Urinary bladder (tissue), 4 donors: ENCODE measurements around the gene TIAM1. TPM values are rescaled to one million over a fixed set of nuclear protein-coding genes. Genes with fewer than 3 reads are reported as not detected.

Experiments
- DNase-seq: peaks from one replicate; pipeline ENCODE4 v3.0.0-alpha.2; 2015; ENCODE audit errors: extremely low spot score
- H3K27ac ChIP-seq: one replicate; pipeline ENCODE4 v1.5.1; 2013; ENCODE audit warnings: low read depth, mild to moderate bottlenecking, moderate library complexity
- H3K36me3 ChIP-seq: one replicate; pipeline ENCODE4 v1.6.1; 2013; ENCODE audit warnings: mild to moderate bottlenecking, moderate library complexity; ENCODE audit not compliant: insufficient read depth
- H3K4me1 ChIP-seq: one replicate; pipeline ENCODE4 v1.6.1; 2013; ENCODE audit warnings: mild to moderate bottlenecking, moderate library complexity; ENCODE audit not compliant: insufficient read depth
- H3K4me3 ChIP-seq: one replicate; pipeline ENCODE4 v1.5.1; 2013; ENCODE audit warnings: low read depth, low read length
- WGBS: extraction: QIAGEN DNeasy Blood & Tissue Kit; methylation state at CpG from one replicate; pipeline ENCODE4 v1.1.7; 2013; 5-methylcytosine and 5-hydroxymethylcytosine counted together
- polyA plus RNA-seq: library from polyadenylated mRNA; stranded (reverse); fragments of 200-250 nt; gene quantifications from one replicate; pipeline ENCODE4 v1.2.3, GENCODE V29; 2013
- total RNA-seq: library from RNA; depleted of rRNA; stranded (reverse); fragments of >200 nt; gene quantifications from one replicate; pipeline ENCODE4 v1.2.3, GENCODE V29; 2014
- donor health status: healthy with polysubstance abuse.
- donor health status: healthy.

The TIAM1 gene
- total and polyA plus RNA-seq, 2 donors, result 10.0 to 36.0 TPM

DNA sequence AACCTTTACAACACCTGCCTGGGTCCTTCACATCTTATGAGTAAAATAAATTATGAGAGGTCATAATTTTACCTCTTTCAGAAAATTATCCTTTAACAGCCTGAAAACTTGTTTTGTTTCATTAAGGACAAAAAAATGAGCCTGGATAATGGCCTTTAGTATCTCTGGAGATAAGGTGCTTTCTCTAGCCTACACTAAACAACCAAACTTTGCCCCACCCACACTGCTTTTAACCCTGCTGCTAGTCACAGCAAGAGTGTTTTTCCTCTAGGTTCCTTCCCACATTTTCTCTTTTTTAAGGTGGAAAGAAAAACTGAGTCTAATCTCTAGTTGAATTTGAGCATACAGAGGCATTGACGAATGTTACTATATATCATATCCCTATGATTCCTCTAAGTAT lies 204.0 kb downstream of the TIAM1 start:
- Histone ChIP-seq H3K36me3 (no peaks in the 10 kb centered on the region), H3K27ac (no peak overlapping the region), H3K4me1 (no peaks in the 10 kb centered on the region), H3K4me3 (no peak overlapping the region)
- WGBS, result 90% methylated on average over 1 of the region's 1 CpG
- DNase-seq, result no peak

DNA sequence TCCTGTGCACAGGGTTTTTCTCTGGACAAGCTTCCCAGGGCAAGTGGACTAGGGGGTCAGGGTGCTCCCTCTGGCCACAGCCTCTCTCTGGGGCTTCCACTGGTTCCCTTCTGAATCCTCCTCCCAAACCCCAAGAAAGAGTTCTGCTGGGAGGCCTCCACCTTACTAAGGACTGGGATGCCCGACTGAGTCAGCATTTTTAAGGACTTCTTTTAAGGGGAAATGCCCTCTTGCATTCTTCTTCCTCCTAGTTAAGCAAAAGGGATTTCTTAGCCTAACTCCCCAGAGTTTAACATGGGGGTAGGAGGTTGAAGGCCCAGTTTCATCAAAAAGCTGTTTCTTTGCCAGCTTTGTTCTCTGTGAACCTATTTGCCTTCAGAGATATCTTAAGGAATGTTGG lies 206.1 kb downstream of the TIAM1 start:
- no peaks in the 10 kb centered on the region for H3K4me1 ChIP-seq
- 80% methylated on average over 1 of the region's 1 CpG for WGBS
- no peak for DNase-seq
- no peak overlapping the region for H3K27ac ChIP-seq
- H3K36me3 ChIP-seq, result no peaks in the 10 kb centered on the region
- no peak overlapping the region for H3K4me3 ChIP-seq

DNA sequence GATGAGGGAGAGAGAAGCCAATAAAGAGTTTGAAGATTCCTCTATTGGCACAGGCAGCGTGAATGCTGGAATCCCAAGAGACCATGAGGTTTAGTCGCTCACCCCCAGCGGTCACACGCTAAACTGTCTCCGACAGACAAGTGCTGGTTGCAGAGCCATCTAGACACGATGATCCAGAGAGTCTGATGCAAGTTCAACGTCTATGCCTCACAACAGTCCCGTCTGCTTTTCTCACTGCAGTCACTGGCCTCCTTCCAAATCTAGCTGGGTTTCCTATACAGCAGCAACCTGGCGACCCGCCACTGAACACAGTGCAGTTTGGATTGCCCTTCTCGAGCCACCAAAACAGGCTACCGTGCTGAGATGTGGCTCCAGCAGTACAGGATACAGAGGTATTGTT lies 207.2 kb downstream of the TIAM1 start:
- 50% methylated on average over 12 of the region's 12 CpGs for WGBS
- Histone ChIP-seq H3K4me3 (no peak overlapping the region), H3K27ac (no peak overlapping the region), H3K36me3 (no peaks in the 10 kb centered on the region), H3K4me1 (no peaks in the 10 kb centered on the region)
- DNase-seq, result no peak

DNA sequence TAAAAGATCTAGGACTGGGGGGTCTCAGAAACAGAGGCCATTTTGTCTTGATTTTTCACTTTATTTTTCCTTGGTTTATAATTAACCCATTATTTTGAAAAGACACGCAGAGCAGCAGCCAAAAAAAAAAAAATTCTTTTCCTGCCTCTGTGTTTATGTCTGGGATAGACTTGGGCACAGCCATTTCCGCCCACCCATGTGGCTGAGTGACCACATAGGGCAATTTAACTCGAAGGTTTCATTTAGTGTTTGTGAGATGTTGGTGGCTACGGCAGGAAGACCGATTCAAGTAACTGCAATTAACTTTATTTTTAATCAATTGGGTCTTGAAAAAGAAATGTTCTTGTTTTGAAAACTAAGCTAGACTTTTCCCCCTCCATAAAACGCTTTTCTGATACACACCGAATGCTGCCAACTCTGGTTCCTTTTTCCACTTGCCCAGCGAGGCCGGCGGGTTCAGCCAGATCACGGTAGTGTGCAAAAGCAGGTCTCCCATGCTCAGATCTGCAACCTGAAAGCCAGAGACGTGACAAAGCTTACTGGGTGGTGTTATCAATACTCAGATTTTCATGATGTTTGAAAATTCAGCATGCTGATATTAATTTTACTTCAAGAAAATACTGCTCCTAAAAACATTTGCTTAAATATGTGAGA lies 208.4 kb downstream of the TIAM1 start:
- H3K36me3 ChIP-seq, result no peaks in the 10 kb centered on the region
- no peak overlapping the region for H3K27ac ChIP-seq
- H3K4me1 ChIP-seq, result no peaks in the 10 kb centered on the region
- H3K4me3 ChIP-seq, result no peak overlapping the region
- DNase-seq, result no peak
- WGBS, result 79% methylated on average over 12 of the region's 12 CpGs

DNA sequence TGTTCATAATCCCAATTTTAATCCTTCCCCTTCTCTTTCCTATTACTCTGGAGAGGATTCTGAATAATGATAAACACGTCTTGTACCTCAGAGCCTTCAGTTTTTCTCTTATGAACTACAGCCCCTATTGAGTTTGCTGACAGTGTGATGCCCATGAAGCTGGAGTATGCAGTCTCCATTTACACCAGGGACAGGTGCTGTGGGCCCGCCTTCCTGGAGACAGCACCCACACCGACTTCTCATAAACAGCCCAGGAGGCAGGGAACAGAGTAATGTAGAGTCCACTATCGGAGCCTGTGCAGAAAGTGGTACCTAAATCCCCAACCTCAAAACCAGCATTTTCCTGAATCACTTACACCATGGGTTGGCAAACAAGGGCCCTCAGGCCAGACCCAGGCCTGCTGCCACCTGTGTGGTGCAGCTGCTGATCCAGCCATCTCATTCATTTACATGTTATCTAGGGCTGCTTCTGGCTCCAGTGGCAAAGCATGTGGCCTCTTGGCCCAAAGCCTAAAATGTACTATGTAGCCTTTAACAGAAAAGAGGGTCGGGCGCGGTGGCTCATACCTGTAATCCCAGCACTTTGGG lies 210.7 kb downstream of the TIAM1 start:
- 91% methylated on average over 7 of the region's 7 CpGs for WGBS
- Histone ChIP-seq H3K4me1 (no peaks in the 10 kb centered on the region), H3K36me3 (peaks cover 2% of the 10 kb centered on the region), H3K4me3 (no peak overlapping the region), H3K27ac (no peak overlapping the region)
- no peak for DNase-seq

DNA sequence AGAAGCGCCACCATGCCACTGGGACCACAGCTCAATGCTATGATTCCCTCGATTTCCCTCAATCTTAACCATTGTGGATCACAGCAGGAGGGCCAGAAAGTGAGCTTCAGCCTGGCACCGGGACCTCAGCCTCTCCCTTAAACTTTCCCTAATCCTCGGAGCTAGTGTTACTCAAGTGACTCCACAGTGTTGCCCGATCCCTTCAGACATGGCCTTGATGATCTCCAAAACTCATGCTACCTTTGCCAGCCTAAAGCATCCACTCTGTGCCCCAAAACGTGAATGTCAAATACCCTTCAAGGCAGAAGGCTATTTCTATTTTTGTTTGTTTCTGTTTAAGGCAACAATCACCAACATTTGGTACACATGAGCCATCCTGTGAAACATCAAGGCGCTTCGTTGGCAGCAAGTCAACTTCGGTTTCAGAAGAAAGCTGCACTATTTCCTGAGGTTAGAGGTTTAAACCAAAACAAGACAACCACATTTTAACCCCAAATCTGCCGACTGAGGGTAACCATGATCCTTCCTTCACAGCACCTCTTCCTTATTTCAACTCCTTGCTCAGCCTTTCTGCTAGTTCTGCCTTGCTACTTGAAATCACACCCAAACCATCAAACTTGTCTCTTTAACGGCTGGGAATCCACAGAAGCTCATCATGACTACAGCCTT lies 211.4 kb downstream of the TIAM1 start:
- DNase-seq, result no peak
- Histone ChIP-seq H3K4me3 (no peak overlapping the region), H3K36me3 (peaks cover 3% of the 10 kb centered on the region), H3K4me1 (no peaks in the 10 kb centered on the region), H3K27ac (no peak overlapping the region)
- WGBS, result 65% methylated on average over 11 of the region's 11 CpGs

DNA sequence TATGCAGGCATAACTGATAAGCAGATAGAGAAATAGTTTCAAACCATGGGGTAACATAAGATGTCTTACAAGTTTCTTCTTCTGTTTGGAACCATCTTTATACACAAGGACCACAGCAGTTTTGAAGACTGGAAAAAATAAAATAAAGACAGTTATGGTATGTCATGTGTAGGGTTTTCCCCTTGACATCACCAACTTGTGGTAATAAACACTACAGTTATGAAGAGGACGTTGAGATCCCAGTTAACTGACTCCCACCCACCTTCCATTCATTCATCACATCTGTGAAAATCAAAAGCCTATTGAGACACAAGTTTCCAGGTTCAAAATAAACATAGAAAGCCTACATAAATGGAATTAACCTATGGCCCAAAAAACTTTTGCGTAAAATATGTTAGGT lies 213.2 kb downstream of the TIAM1 start:
- no peak overlapping the region for H3K4me3 ChIP-seq
- peaks cover 3% of the 10 kb centered on the region for H3K36me3 ChIP-seq
- no peak for DNase-seq
- H3K4me1 ChIP-seq, result no peaks in the 10 kb centered on the region
- 87% methylated on average over 2 of the region's 2 CpGs for WGBS
- no peak overlapping the region for H3K27ac ChIP-seq

DNA sequence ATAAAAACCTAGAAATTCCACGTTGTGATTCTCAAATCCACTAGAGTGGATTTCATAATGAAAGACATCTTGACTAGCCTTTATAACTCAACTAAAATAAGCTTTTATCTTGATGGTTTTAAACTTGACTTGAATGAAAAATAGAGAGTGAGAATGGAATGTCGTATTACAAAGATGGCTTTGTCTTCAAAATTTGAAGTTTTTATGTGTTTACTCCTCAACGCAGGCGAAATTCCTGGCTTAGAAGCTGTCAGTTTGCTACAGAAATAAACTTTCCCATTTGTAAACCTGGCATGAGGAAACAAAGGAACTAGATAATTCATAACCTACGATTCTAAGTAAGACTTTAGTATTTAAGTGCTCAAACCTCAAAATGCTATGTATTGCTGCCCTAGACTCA lies 215.8 kb downstream of the TIAM1 start:
- 54% methylated on average over 5 of the region's 5 CpGs for WGBS
- DNase-seq, result no peak
- Histone ChIP-seq H3K4me1 (no peaks in the 10 kb centered on the region), H3K36me3 (peaks cover 3% of the 10 kb centered on the region), H3K27ac (no peak overlapping the region), H3K4me3 (no peak overlapping the region)

DNA sequence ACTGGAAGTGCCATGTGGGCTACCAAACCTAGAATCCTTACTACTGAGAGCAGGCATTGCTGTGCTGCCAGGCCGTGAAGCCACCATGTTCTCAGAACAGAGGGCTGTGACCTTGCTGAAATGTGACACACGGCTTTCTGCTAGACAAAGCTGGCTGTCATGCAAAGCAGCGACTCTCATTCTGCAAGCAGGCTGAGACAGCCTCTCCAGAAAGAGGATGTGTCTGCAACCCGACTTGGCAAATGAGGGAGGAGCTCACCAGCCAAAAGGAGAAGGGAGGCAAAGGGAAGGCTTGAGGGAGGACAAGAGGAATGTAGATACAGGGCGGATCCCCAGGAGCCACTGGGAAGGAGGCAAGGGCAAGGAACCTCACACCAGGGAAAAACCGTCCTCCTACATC lies 220.1 kb downstream of the TIAM1 start:
- WGBS, result 69% methylated on average over 6 of the region's 6 CpGs
- DNase-seq, result no peak

DNA sequence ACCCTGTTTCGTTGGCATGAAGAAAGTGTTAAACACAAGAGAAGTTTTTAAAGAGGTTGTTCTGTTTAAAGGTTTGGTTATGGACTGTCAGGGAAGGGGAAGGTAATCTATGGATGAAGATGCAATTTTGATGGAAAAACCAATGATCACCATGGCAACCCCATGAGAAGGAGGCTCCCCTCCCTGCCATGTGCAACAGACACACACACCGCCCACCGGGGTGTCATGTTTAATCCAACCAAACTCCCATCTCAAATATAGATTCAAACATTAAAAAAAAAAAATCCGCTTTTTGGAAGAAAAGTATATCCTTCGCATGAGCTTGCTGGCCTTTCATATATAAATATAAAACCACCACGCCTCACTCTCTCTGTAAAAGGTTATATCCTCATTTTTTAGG lies 224.9 kb downstream of the TIAM1 start:
- peaks cover 2% of the 10 kb centered on the region for H3K36me3 ChIP-seq
- no peak overlapping the region for H3K4me3 ChIP-seq
- WGBS, result 95% methylated on average over 6 of the region's 6 CpGs
- DNase-seq, result no peak
- no peaks in the 10 kb centered on the region for H3K4me1 ChIP-seq
- no peak overlapping the region for H3K27ac ChIP-seq

More for the DNA sequence above, 220.1 kb downstream of the TIAM1 start:
- Histone ChIP-seq H3K4me3 (no peak overlapping the region), H3K27ac (no peak overlapping the region), H3K4me1 (no peaks in the 10 kb centered on the region), H3K36me3 (peaks cover 5% of the 10 kb centered on the region)

DNA sequence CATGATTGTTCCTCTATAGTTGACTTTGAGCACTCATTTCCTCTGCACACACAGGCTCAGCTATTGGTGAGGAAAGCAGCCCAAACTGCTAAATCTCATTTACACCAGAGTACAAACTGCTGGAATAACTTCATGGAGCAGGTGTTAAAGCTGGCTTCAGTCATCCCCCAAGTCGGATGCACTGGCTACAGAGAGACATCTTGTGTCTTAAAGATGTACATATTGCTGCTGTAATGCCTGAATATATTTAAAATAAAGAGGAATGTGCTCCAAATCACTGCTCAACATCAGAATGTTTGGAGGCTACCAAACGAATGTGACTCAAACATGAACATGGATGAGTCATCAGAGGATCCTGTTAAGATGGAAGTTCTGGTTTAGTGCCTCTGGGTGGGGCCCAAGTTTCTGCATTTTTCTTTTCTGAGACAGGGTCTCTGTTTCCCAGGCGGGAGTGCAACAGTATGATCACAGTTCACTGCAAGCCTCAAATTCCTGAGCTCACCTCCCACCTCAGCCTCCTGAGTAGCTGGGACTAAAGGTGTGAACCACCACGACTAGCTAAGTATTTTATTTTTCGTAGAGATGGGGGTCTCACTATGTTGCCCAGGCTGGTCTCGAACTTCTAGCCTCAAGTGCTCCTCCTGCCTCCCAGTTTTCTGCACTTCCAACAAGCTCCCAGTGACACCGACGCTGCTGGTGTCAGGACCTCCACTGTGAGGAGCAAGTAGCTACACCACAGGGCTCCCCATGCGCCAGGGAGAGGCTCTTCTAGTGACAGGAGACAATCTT lies 226.7 kb downstream of the TIAM1 start:
- Histone ChIP-seq H3K4me1 (no peaks in the 10 kb centered on the region), H3K4me3 (no peak overlapping the region), H3K27ac (no peak overlapping the region), H3K36me3 (no peaks in the 10 kb centered on the region)
- 71% methylated on average over 9 of the region's 9 CpGs for WGBS
- DNase-seq, result no peak

DNA sequence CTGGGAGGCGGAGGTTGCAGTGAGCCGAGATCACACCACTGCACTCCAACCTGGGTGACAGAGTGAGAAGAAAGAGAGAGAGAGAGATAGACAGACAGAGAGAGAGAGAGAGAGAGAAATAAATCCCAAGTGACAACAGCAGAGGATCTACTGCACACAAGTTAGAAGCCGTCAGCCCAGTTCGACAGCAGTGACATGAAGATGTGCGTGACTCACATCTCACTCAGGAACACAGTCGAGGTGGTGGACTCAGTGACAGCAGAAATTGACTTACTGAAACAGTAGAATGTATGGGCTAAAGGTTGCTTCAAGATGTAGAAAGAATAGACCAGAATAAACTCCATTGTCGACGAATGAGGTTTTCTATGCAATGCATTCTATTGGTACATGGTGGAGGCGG lies 228.8 kb downstream of the TIAM1 start:
- H3K36me3 ChIP-seq, result no peaks in the 10 kb centered on the region
- DNase-seq, result no peak
- no peaks in the 10 kb centered on the region for H3K4me1 ChIP-seq
- H3K4me3 ChIP-seq, result no peak overlapping the region
- no peak overlapping the region for H3K27ac ChIP-seq
- 79% methylated on average over 9 of the region's 9 CpGs for WGBS

DNA sequence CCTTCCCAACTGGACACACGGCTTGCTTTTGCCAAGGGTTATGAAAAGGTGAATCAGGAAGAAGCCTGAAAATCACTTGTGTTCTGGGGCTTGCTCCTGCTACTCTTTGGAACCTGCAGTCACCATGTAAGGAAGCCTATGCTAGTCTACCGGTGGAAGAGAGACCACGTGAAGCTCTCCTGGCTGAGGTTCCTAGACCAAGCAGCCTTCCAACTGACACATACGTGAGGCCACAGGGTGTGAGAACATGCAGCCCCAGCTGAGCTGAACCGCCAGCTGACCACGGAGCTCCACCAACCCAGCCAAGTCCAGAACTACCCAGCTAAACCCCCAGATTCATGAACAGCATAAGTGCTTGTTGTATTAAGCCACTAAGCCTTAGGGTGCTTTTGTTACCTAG lies 233.0 kb downstream of the TIAM1 start:
- Histone ChIP-seq H3K36me3 (no peaks in the 10 kb centered on the region), H3K4me1 (no peaks in the 10 kb centered on the region), H3K4me3 (no peak overlapping the region), H3K27ac (no peak overlapping the region)
- DNase-seq, result no peak
- WGBS, result 77% methylated on average over 6 of the region's 6 CpGs

DNA sequence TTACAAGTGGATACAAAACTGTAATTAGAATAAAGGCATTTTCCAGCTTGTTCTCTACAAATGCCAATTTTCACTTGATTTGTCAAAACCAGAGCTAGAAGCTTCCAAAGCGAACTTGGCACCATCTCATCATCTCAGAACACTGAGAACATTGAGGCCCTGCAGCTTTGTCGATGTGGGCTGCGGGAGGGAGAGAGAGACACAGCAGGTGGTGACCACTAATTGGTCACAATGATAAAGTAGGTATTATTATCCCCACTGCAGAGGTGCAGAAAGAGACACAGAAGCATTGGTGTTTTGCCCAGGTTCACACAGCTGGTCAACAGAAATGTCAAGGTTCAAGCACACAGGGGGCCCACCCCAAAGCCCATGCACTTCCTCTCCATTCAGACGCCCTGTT lies 233.6 kb downstream of the TIAM1 start:
- H3K27ac ChIP-seq, result no peak overlapping the region
- 76% methylated on average over 4 of the region's 4 CpGs for WGBS
- H3K4me3 ChIP-seq, result no peak overlapping the region
- H3K4me1 ChIP-seq, result no peaks in the 10 kb centered on the region
- no peak for DNase-seq
- no peaks in the 10 kb centered on the region for H3K36me3 ChIP-seq
